ENCODE data around the gene ADGRF3.
"Not testable (repeated sequence)": the region's sequence is repeated elsewhere in the genome, so short reads cannot be mapped to it uniquely, and the experiment has no call there.

Gene ADGRF3

DNA sequence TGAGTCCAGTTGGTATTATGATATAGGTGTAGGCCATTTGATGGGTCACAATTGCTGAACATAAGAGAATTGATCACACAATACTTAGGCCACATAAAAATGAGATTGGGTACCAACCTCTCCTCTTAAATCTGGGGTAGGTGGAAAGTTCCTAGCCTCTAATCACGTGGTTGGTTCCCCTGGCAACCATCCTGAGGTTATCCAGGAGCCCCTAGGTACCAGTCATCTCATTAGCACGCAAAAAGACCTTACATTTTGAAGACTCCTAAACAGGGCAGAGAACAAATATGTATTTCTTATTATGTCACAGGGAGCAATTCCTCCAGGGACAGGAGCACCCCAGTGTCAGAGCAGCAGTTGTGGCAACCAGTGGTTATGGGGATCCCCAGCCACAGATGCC lies 13.3 kb downstream of the ADGRF3 start:
- ChIA-PET CTCF (no interaction called here), POLR2A (ENCODE audit: low non-redundant PET) (no interaction called here)
- DNase-seq (ENCODE audit: low spot score), result no peak
- TF ChIP-seq, protein P1, sequence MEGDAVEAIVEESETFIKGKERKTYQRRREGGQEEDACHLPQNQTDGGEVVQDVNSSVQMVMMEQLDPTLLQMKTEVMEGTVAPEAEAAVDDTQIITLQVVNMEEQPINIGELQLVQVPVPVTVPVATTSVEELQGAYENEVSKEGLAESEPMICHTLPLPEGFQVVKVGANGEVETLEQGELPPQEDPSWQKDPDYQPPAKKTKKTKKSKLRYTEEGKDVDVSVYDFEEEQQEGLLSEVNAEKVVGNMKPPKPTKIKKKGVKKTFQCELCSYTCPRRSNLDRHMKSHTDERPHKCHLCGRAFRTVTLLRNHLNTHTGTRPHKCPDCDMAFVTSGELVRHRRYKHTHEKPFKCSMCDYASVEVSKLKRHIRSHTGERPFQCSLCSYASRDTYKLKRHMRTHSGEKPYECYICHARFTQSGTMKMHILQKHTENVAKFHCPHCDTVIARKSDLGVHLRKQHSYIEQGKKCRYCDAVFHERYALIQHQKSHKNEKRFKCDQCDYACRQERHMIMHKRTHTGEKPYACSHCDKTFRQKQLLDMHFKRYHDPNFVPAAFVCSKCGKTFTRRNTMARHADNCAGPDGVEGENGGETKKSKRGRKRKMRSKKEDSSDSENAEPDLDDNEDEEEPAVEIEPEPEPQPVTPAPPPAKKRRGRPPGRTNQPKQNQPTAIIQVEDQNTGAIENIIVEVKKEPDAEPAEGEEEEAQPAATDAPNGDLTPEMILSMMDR (conservative IDR thresholded peaks at IDR 0.05; ENCODE audit: low read depth), result no peak
- no peak overlapping the region for H3K27ac ChIP-seq

DNA sequence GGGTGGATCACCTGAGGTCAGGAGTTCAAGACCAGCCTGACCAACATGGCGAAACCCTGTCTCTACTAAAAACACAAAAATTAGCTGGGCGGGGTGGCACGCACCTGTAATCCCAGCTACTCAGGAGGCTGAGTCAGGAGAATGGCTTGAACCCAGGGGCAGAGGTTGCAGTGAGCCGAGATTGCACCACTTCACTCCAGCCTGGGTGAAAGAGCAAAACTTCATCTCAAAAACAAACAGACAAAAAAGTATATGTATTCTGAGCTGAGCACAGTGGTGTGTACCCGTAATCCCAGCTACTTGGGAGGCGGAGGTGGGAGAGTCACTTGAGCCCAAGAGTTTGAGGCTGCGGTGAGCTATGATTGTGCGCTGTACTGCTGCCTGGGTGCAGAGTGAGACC lies 15.3 kb downstream of the ADGRF3 start:
- CTCF ChIA-PET; POLR2A ChIA-PET (ENCODE audit: low non-redundant PET); H3K27ac ChIP-seq; DNase-seq (ENCODE audit: low spot score): not testable (repeated sequence)

DNA sequence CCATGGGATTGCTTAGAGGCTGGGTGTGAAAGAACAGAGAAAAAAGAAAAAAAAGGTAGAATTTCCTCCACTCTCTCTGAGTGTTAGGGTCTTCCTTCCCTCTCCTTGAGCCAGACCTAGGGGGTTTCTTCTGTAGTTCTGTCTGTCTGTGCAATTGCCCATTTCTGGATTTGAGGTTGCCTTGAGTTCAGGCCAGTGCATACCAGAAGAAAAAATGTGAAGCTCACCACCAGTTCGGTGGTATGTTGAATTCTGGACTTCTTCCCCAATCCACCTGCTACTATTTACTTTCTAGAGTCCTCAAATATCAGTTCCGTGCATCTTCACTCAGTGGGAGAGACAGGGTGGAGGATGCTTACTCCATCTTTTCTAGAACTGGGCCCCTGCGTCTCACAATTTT lies 16.0 kb downstream of the ADGRF3 start:
- DNase-seq (ENCODE audit: low spot score), result no peak
- CTCF ChIA-PET, result interaction anchor here (0.6 to 0.7 kb wide), 6 partner anchors 15 to 140 kb away, joined by 3 to 6 read pairs (median 3); no protein-coding TSS in a partner anchor
- peak overlapping the region; percentile 41 for H3K27ac ChIP-seq
- TF ChIP-seq, protein P1 (conservative IDR thresholded peaks at IDR 0.05; ENCODE audit: low read depth), result no peak
- POLR2A ChIA-PET (ENCODE audit: low non-redundant PET), result no interaction called here

DNA sequence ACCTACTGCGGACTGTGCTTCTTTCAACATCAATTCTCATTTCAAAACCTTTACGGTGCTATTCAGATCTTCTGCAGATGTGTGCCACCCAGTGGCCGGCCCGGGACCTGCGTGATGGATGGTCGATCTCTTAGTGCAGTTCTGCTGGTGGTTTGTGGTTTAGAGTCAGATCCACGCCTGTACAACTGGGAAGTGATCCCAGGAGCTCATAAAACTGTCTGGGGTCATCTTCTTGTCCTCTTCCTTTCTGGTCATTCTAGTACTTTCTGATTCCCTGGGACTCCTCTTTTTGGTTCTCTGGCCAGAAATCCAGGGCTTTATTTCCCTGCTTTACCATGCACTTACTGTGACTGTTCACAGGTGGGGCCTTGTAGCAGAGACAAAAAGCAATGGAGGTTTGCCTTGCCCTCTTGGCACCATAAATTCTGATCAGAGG lies 16.5 kb downstream of the ADGRF3 start:
- ChIA-PET CTCF (interaction anchor here (0.6 to 0.7 kb wide), 6 partner anchors 15 to 140 kb away, joined by 3 to 6 read pairs (median 3); no protein-coding TSS in a partner anchor), POLR2A (ENCODE audit: low non-redundant PET) (no interaction called here)
- TF ChIP-seq, protein P1 (conservative IDR thresholded peaks at IDR 0.05; ENCODE audit: low read depth), result peak; percentile 88
- peak overlapping the region; percentile 41 for H3K27ac ChIP-seq
- DNase-seq (ENCODE audit: low spot score), result peak; percentile 84

DNA sequence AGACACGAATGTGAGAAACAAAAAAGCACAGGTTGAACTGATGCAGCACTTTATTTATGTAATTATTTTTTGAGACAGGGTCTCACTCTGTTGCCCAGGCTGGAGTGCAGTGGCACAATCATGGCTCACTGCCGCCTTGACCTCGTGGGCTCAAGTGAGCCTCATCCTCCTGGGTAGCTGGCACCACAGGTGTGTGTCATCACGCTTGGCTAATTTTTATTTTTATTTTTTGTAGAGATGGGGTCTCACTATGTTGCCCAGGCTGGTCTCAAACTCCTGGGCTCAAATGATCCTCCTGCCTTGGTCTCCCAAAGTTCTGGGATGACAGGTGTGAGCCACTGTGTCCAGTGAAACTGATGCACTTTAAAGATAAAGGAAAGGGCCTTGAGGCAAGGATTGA lies 17.5 kb downstream of the ADGRF3 start:
- H3K27ac ChIP-seq; DNase-seq (ENCODE audit: low spot score); POLR2A ChIA-PET (ENCODE audit: low non-redundant PET): not testable (repeated sequence)
- CTCF ChIA-PET, result interaction anchor here (0.7 to 1.0 kb wide), 2 partner anchors 62 to 93 kb away, joined by 3 read pairs; no protein-coding TSS in a partner anchor

DNA sequence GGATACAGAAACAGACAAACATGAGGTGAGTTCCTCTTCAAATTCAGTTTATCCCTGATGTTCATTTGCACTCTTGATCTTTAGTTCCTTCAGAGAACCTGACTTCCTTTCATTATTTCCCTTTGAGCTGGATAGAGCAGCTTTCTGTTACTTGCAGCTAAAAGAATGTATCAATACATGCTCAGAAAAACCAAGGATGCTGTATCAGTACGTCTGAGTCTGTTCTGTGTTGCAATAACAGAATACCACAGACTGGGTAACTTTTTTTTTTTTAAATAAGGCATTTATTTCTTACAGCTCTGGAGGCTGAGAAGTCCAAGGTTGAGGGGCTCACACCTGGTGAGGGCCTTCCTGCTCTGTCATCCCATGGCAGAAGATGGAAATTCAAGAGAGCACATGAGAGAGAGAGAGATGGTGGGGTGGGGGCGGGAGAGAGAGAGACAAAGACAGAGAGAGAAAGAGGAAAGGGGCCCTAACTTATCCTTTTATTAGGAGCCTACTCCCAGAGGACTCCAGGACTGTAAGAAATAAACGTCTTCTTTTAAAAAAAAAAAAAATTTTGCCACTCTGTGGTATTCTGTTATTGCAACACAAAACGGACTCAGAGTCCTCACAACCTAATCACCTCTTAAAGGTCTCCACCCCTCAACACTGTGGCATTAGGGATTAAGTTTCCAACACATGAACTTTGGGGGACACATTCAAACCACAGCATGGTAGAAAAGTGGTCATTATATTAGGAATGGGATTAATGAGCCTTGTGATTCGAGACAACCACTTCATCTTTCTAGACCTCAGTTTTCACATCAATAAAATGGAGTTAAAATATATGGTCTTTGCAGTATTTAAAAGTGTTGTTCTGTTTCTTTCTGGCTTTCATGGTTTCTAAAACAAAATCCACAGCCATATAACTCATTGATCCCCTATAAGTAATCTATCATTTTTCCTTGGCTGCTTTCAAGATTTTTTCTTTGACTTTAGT lies 19.0 kb downstream of the ADGRF3 start:
- POLR2A ChIA-PET (ENCODE audit: low non-redundant PET), result no interaction called here
- no peak for DNase-seq (ENCODE audit: low spot score)
- no peak overlapping the region for H3K27ac ChIP-seq
- TF ChIP-seq, protein P1 (conservative IDR thresholded peaks at IDR 0.05; ENCODE audit: low read depth), result no peak
- CTCF ChIA-PET, result interaction anchor here (0.5 to 0.6 kb wide), 2 partner anchors 31 to 528 kb away, joined by 3 to 8 read pairs; no protein-coding TSS in a partner anchor

DNA sequence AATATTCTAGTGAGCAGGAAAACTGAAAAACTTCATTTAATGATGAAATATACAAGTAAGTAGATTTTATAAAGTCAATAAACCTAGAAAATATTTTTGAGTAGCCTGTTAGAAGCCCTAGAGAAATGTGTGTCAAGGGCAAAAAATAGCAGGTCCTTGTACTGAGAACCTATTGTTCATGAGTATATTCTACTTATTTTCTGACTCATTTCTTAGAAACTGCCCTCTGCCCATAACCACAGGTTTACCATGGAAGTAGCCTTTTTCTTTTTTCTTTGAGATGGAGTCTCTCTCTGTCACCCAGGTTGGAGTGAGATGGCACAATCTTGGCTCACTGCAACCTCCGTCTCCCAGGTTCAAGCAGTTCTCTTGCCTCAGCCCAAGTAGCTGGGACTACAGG lies 20.1 kb downstream of the ADGRF3 start:
- TF ChIP-seq, protein P1 (conservative IDR thresholded peaks at IDR 0.05; ENCODE audit: low read depth), result no peak
- ChIA-PET CTCF (no interaction called here), POLR2A (ENCODE audit: low non-redundant PET) (no interaction called here)
- H3K27ac ChIP-seq, result no peak overlapping the region
- DNase-seq (ENCODE audit: low spot score), result no peak

All from RWPE1 (cell line).